Colonic mucosa (tissue), 4 donors: ENCODE measurements around the gene CD40. TPM values are rescaled to one million over a fixed set of nuclear protein-coding genes. Genes with fewer than 3 reads are reported as not detected.

Experiments
- DNase-seq: peaks from one replicate; pipeline ENCODE4 v3.0.0-alpha.2; 2020
- H3K27ac ChIP-seq: fragments of 200-600 bp; one replicate; pipeline ENCODE4 v1.8.0; 2021
- H3K27me3 ChIP-seq: fragments of 200-600 bp; one replicate; pipeline ENCODE4 v1.8.0; 2021
- H3K36me3 ChIP-seq: fragments of 200-600 bp; one replicate; pipeline ENCODE4 v1.8.0; 2021
- H3K4me1 ChIP-seq: fragments of 200-600 bp; one replicate; pipeline ENCODE4 v1.8.0; 2021; ENCODE audit warnings: mild to moderate bottlenecking
- H3K4me3 ChIP-seq: fragments of 200-600 bp; one replicate; pipeline ENCODE4 v1.8.0; 2021
- H3K9ac ChIP-seq, 2 donors: one replicate each; pipeline ENCODE4 v1.7.0; 2013; ENCODE audit warnings: control low read depth in 2 of 2, low read depth in 2 of 2, low read length in 2 of 2
- H3K9me3 ChIP-seq: fragments of 200-600 bp; one replicate; pipeline ENCODE4 v1.8.0; 2021
- CTCF ChIP-seq: fragments of 200-600 bp; IDR thresholded peaks from one replicate; pipeline ENCODE4 v1.8.0; 2022; ENCODE audit warnings: antibody characterized with exemption, mild to moderate bottlenecking
- intact Hi-C: fragments of 100-400 bp; cut with DNase I; formaldehyde crosslinking; loops from one replicate; pipeline ENCODE4 v1.14.1; 2022
- total RNA-seq, 2 donors: library from RNA; stranded (reverse); fragmentation: NEBNext Ultra II Directional in 1 of 2; extraction: Animal tissue kit (Norgen Biotek cat#: 25700) in 1 of 2; gene quantifications; one replicate each; pipeline ENCODE4 v1.2.1, GENCODE V29; 2021
- donor health status: healthy.
- donor health status: DM: no; HTN: no; CAD: no.
- donor health status: DM: no; HTN: no; CAD: no.

CD40 gene
- total RNA-seq, 2 donors from 2014 or later, result 2.8 to 4.4 TPM

- H3K9me3 ChIP-seq, result no peaks in the 10 kb centered on the region
- no peak for TF ChIP-seq CTCF
- no peaks in the 10 kb centered on the region for H3K27me3 ChIP-seq
- no peak overlapping the region for H3K27ac ChIP-seq
- no peak overlapping the region for H3K4me3 ChIP-seq
- H3K4me1 ChIP-seq, result no peaks in the 10 kb centered on the region
- no peaks in the 10 kb centered on the region for H3K36me3 ChIP-seq
- DNase-seq, result no peak
- intact Hi-C loops, result no loop called here
- H3K9ac ChIP-seq, result no peak overlapping the region
Observed at GRCh38 chr20:46160661-46161060, 42.5 kb downstream of the CD40 start.

GRCh38 chr20:46161921-46162320 lies 43.8 kb downstream of the CD40 start:
- intact Hi-C loops, result no loop called here
- no peaks in the 10 kb centered on the region for H3K9me3 ChIP-seq

GRCh38 chr20:46164254-46164653 lies 46.1 kb downstream of the CD40 start:
- H3K4me1 ChIP-seq, result no peaks in the 10 kb centered on the region
- no peak for TF ChIP-seq CTCF
- intact Hi-C loops, result no loop called here
- no peak for DNase-seq
- no peaks in the 10 kb centered on the region for H3K9me3 ChIP-seq
- no peaks in the 10 kb centered on the region for H3K27me3 ChIP-seq
- no peak overlapping the region for H3K4me3 ChIP-seq
- no peak overlapping the region for H3K27ac ChIP-seq
- no peaks in the 10 kb centered on the region for H3K36me3 ChIP-seq
- H3K9ac ChIP-seq, result no peak overlapping the region

More at GRCh38 chr20:46161921-46162320, 43.8 kb downstream of the CD40 start:
- no peak overlapping the region for H3K4me3 ChIP-seq
- H3K36me3 ChIP-seq, result no peaks in the 10 kb centered on the region
- H3K27me3 ChIP-seq, result no peaks in the 10 kb centered on the region
- no peaks in the 10 kb centered on the region for H3K4me1 ChIP-seq
- no peak for TF ChIP-seq CTCF
- no peak overlapping the region for H3K27ac ChIP-seq
- H3K9ac ChIP-seq, result no peak overlapping the region
- no peak for DNase-seq

GRCh38 chr20:46167080-46167479 lies 49.0 kb downstream of the CD40 start:
- Histone ChIP-seq H3K27me3 (no peaks in the 10 kb centered on the region), H3K36me3 (no peaks in the 10 kb centered on the region), H3K4me3 (no peak overlapping the region), H3K4me1 (no peaks in the 10 kb centered on the region), H3K9me3 (no peaks in the 10 kb centered on the region), H3K27ac (no peak overlapping the region), H3K9ac (no peak overlapping the region)
- TF ChIP-seq CTCF, result no peak
- intact Hi-C loops, result no loop called here
- no peak for DNase-seq

- no peak overlapping the region for H3K27ac ChIP-seq
- intact Hi-C loops, result no loop called here
- H3K36me3 ChIP-seq, result no peaks in the 10 kb centered on the region
- H3K9ac ChIP-seq, result no peak overlapping the region
- no peaks in the 10 kb centered on the region for H3K4me1 ChIP-seq
- no peaks in the 10 kb centered on the region for H3K9me3 ChIP-seq
- DNase-seq, result no peak
- H3K27me3 ChIP-seq, result peaks cover under 1% of the 10 kb centered on the region
- no peak for TF ChIP-seq CTCF
- no peak overlapping the region for H3K4me3 ChIP-seq
Observed at GRCh38 chr20:46168438-46168837, 50.3 kb downstream of the CD40 start.
